A673 (cell line): ENCODE data around the gene WWC1. TPM values are rescaled to one million over a fixed set of nuclear protein-coding genes. Genes with fewer than 3 reads are reported as not detected.

Source experiments
- BruUV-seq: library from RNA; stranded (reverse); fragments of 400-500 nt; replicated peaks from 2 replicates; lab custom pipeline; 2021; lab: Mats Ljungman, UMichigan
- CTCF ChIA-PET: fragments of 300-600 bp; sonication (Branson Sonifier 250); formaldehyde crosslinking; loops from one replicate; lab custom pipeline; 2022; ENCODE audit warnings: antibody characterized with exemption; lab: Charles Lee
- POLR2A ChIA-PET: fragments of 300-600 bp; sonication (Branson Sonifier 250); formaldehyde crosslinking; loops from one replicate; lab custom pipeline; 2022; ENCODE audit warnings: antibody characterized with exemption; ENCODE audit not compliant: low non-redundant PET; lab: Charles Lee
- DNase-seq: peaks from one replicate; pipeline ENCODE4 v3.0.0-alpha.2; 2015; ENCODE audit warnings: low spot score
- H3K27ac ChIP-seq: fragments of 200-600 bp; sonication (generic); 2 replicates; pipeline ENCODE4 v1.5.1; 2016; ENCODE audit warnings: mixed run types, low read depth, mild to moderate bottlenecking, mixed read lengths, antibody characterized with exemption, low read length; ENCODE audit not compliant: poor library complexity, severe bottlenecking
- H3K27me3 ChIP-seq: fragments of 200-600 bp; sonication (generic); replicated peaks from 2 replicates; pipeline ENCODE4 v1.6.1; 2017; ENCODE audit warnings: mixed run types, low read depth, mild to moderate bottlenecking, mixed read lengths, antibody characterized with exemption, low read length; ENCODE audit not compliant: insufficient read depth, poor library complexity
- H3K36me3 ChIP-seq: fragments of 200-600 bp; sonication (generic); 2 replicates; pipeline ENCODE4 v1.6.1; 2016; ENCODE audit warnings: mixed run types, mild to moderate bottlenecking, mixed read lengths, antibody characterized with exemption, low read length; ENCODE audit not compliant: insufficient read depth, poor library complexity, severe bottlenecking
- H3K4me1 ChIP-seq: fragments of 200-600 bp; sonication (generic); 2 replicates; pipeline ENCODE4 v1.6.1; 2017; ENCODE audit warnings: mixed run types, mild to moderate bottlenecking, mixed read lengths, antibody characterized with exemption, low read length; ENCODE audit not compliant: insufficient read depth, poor library complexity, severe bottlenecking
- H3K4me3 ChIP-seq: fragments of 200-600 bp; sonication (generic); 2 replicates; pipeline ENCODE4 v1.5.1; 2016; ENCODE audit warnings: low read depth, mixed run types, mild to moderate bottlenecking, mixed read lengths, low read length; ENCODE audit not compliant: poor library complexity, severe bottlenecking
- H3K9me3 ChIP-seq: fragments of 200-600 bp; sonication (generic); 2 replicates; pipeline ENCODE4 v1.6.1; 2016; ENCODE audit warnings: mixed run types, low read depth, mild to moderate bottlenecking, mixed read lengths, antibody characterized with exemption, low read length; ENCODE audit not compliant: poor library complexity, severe bottlenecking
- EZH2 ChIP-seq: fragments of 200-600 bp; sonication (generic); IDR thresholded peaks from 2 replicates; pipeline ENCODE4 v1.6.1; 2017; ENCODE audit warnings: borderline replicate concordance, low read depth, mild to moderate bottlenecking, mixed read lengths, antibody characterized with exemption, low read length; ENCODE audit not compliant: poor library complexity, severe bottlenecking
- intact Hi-C: fragments of 100-400 bp; cut with micrococcal nuclease; formaldehyde crosslinking; loops from one replicate; pipeline ENCODE4 v1.10.0; 2022; ENCODE audit not compliant: unreplicated experiment
- total RNA-seq: library from RNA; stranded (reverse); gene quantifications from 2 replicates; pipeline ENCODE4 v1.2.3, GENCODE V29; 2021
- TF ChIP-seq, protein P1 (sequence below): fragments of 300-800, 200-600 bp; sonication (generic); conservative IDR thresholded peaks from 2 replicates; pipeline ENCODE4 v1.5.1; 2017; ENCODE audit warnings: low read depth, mild to moderate bottlenecking, antibody characterized with exemption, low read length, moderate library complexity, mixed read lengths

Gene WWC1
- total RNA-seq, 1 experiment from 2014 or later: 8.8 TPM

DNA sequence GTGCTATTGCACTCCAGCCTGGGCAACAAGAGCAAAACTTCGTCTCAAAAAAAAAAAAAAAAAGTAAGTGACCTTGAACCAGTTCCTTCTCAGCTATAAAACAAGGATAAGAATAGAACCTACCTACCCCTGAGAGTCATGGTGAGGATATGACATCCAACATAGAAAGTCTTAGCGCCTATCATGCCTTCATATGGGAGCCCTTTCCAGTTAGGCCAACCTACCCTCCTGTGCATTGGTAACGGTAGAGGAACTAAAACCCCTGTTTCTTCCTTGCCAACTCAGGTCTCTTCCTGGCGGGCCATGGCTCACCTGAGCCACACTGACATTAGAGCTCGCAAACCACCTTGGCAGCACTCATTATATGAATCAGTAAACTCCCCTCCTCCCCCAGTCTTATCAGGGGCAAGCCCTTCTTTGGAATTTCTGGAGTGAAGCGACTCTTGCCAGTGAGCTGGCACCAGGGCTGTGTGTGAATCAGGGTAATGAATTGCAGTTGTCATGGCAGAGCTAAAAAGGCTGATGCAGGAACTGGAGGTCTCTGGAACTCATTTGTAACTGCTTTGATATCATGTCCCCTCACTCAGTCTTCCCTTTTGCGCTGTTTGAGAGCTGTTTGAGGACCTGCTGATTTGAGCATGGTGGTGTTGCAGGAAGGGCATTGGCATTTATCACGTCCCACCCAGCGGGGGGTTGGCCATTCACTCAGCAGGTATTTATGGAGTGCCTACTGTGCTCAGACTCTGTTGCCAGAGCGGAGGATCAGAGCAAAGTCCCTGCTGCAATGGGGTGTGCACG lies 10.3 kb downstream of the WWC1 start:
- peak; percentile 77 for DNase-seq
- no TSS peak for BruUV-seq
- TF ChIP-seq, protein P1, sequence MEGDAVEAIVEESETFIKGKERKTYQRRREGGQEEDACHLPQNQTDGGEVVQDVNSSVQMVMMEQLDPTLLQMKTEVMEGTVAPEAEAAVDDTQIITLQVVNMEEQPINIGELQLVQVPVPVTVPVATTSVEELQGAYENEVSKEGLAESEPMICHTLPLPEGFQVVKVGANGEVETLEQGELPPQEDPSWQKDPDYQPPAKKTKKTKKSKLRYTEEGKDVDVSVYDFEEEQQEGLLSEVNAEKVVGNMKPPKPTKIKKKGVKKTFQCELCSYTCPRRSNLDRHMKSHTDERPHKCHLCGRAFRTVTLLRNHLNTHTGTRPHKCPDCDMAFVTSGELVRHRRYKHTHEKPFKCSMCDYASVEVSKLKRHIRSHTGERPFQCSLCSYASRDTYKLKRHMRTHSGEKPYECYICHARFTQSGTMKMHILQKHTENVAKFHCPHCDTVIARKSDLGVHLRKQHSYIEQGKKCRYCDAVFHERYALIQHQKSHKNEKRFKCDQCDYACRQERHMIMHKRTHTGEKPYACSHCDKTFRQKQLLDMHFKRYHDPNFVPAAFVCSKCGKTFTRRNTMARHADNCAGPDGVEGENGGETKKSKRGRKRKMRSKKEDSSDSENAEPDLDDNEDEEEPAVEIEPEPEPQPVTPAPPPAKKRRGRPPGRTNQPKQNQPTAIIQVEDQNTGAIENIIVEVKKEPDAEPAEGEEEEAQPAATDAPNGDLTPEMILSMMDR: no peak
- TF ChIP-seq EZH2: no peak
- Histone ChIP-seq H3K9me3 (no peaks in the 10 kb centered on the region), H3K36me3 (no peaks in the 10 kb centered on the region), H3K27me3 (no peaks in the 10 kb centered on the region), H3K4me1 (peaks cover 26% of the 10 kb centered on the region), H3K4me3 (no peak overlapping the region), H3K27ac (no peak overlapping the region)
- intact Hi-C loops: no loop called here
- ChIA-PET POLR2A (no interaction called here), CTCF (interaction anchor here (0.6 kb wide), 1 partner anchor 117 kb away, joined by 5 read pairs; no protein-coding TSS in a partner anchor)

GRCh38 chr5:168302785-168303184 lies 11.3 kb downstream of the WWC1 start:
- POLR2A ChIA-PET: no interaction called here
- intact Hi-C loops: no loop called here
- no peak for DNase-seq
- Histone ChIP-seq H3K4me1 (peaks cover 26% of the 10 kb centered on the region), H3K9me3 (no peaks in the 10 kb centered on the region), H3K27me3 (no peaks in the 10 kb centered on the region), H3K27ac (no peak overlapping the region), H3K36me3 (no peaks in the 10 kb centered on the region), H3K4me3 (no peak overlapping the region)
- CTCF ChIA-PET: no interaction called here
- TF ChIP-seq EZH2: no peak
- TF ChIP-seq, protein P1: no peak
- no TSS peak for BruUV-seq

DNA sequence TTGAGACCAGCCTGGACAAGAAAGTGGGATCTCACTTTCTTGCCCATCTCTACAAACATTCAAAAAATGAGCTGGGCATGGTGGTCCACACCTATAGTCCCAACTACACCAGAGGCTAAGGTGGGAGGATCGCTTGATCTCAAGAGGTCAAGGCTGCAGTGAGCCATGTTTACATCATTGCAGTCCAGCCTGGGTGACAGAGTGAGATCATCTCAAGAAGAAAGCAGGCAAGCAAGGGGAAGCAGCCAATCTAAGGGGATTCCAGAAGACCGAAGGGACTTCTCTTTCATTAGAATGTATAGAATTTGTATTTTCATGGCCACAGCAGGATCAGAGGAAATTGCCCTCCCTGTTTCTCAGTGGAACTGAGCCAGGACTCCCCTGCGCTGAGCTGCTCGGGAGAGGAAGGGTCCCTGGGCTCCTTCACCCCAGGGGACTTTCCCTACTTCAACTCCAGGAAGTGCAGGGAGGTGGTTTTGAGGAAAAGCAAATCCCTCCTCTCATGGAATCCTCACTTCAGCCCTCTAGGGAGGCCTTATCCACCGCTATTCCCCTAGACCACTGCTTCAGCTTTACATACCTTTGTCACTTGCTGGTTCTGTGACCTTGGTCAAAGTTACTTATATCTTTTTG lies 12.1 kb downstream of the WWC1 start:
- H3K9me3 ChIP-seq: no peaks in the 10 kb centered on the region
- H3K4me1 ChIP-seq: peaks cover 26% of the 10 kb centered on the region
- no peaks in the 10 kb centered on the region for H3K27me3 ChIP-seq
- intact Hi-C loops: no loop called here
- BruUV-seq: no TSS peak
- H3K4me3 ChIP-seq: no peak overlapping the region
- TF ChIP-seq, protein P1: no peak
- no peak for TF ChIP-seq EZH2
- no peak overlapping the region for H3K27ac ChIP-seq
- DNase-seq: peak; percentile 68
- POLR2A ChIA-PET: no interaction called here
- CTCF ChIA-PET: no interaction called here
- no peaks in the 10 kb centered on the region for H3K36me3 ChIP-seq
